A549 (cell line): ENCODE data around the gene REELD1.

Experiments used
- CBX8 ChIP-seq: fragments of 200-600 bp; sonication (generic); IDR thresholded peaks from 2 replicates; pipeline ENCODE4 v1.6.1; 2016
- CEBPB ChIP-seq, 2 experiments: fragments of >200 bp in 1 of 2; sonication (Bioruptor Twin) in 1 of 2; formaldehyde crosslinking in 1 of 2; IDR thresholded peaks; 2 replicates each; pipeline ENCODE4 v1.6.1; 2012 to 2016
- CHD4 ChIP-seq: fragments of 200-600 bp; sonication (generic); IDR thresholded peaks from 2 replicates; pipeline ENCODE4 v1.6.1; 2016; ENCODE audit warnings: antibody characterized with exemption, mild to moderate bottlenecking, borderline replicate concordance
- CTCF ChIP-seq: fragments of >200 bp; sonication (Bioruptor Twin); formaldehyde crosslinking; IDR thresholded peaks from 3 replicates; pipeline ENCODE4 v1.5.1; 2016
- E2F6 ChIP-seq: IDR thresholded peaks from 2 replicates; pipeline ENCODE4 v1.6.1; 2012; ENCODE audit warnings: low read depth, borderline replicate concordance
- EP300 ChIP-seq, 2 experiments: fragments of >200 bp; sonication (Bioruptor Twin); formaldehyde crosslinking; IDR thresholded peaks; 2 replicates in 1 of 2; 3 replicates in 1 of 2; pipeline ENCODE4 v1.6.1; 2016 to 2017
- ESRRA ChIP-seq: fragments of 150-350 bp; IDR thresholded peaks from 2 replicates; pipeline ENCODE4 v1.6.1; 2014; ENCODE audit warnings: mild to moderate bottlenecking, low read length, borderline replicate concordance
- MAX ChIP-seq: IDR thresholded peaks from 2 replicates; pipeline ENCODE4 v1.6.1; 2012
- MYC ChIP-seq: IDR thresholded peaks from 2 replicates; pipeline ENCODE4 v1.6.1; 2012; ENCODE audit warnings: mild to moderate bottlenecking, inconsistent platforms, low read length, improper control_type of control experiment, borderline replicate concordance
- PBX3 ChIP-seq: IDR thresholded peaks from 2 replicates; pipeline ENCODE4 v1.6.1; 2012
- POLR2A ChIP-seq: IDR thresholded peaks from 2 replicates; pipeline ENCODE4 v1.6.1; 2012; ENCODE audit warnings: mild to moderate bottlenecking, low read length
- RFX5 ChIP-seq: fragments of 450-650 bp; IDR thresholded peaks from 2 replicates; pipeline ENCODE4 v1.7.1; 2014; ENCODE audit warnings: antibody characterized with exemption, mild to moderate bottlenecking, moderate library complexity
- SMC3 ChIP-seq: fragments of >200 bp; sonication (Bioruptor Twin); formaldehyde crosslinking; IDR thresholded peaks from 3 replicates; pipeline ENCODE4 v1.6.1; 2018; ENCODE audit warnings: inconsistent platforms

GRCh38 chr4:146257511-146257910, 43.2 kb downstream of the REELD1 start:
- TF ChIP-seq RFX5 (no peak), CTCF (no peak), CEBPB (IDR thresholded peaks at IDR 0.05) (no peak), POLR2A (no peak), EP300 (IDR thresholded peaks at IDR 0.05) (no peak), PBX3 (no peak), CHD4 (no peak), E2F6 (no peak), ESRRA (no peak), SMC3 (no peak), MAX (no peak), CBX8 (no peak), MYC (no peak)
